Measurements from ENCODE around the gene TM2D3. TPM values are rescaled to one million over a fixed set of nuclear protein-coding genes. Genes with fewer than 3 reads are reported as not detected.
A peak's percentile ranks its signal among the peaks of the same experiment; 100 is the strongest.

TM2D3 gene
- total and polyA plus RNA-seq, 4 donors = 22.0 to 44.1 (median 37.9) TPM

GRCh38 chr15:101657968-101658784 is 6.0 kb upstream of the TM2D3 start:
- Histone ChIP-seq H3K27ac (ENCODE audit: low read depth in 1 of 2, low read length in 2 of 2) (no peak overlapping the region), H3K4me3 (ENCODE audit: low read depth in 1 of 3, low read length in 3 of 3) (no peak overlapping the region), H3K4me1 (ENCODE audit: control insufficient read depth in 4 of 4, insufficient read depth in 4 of 4, low read length in 3 of 4) (peaks cover 0 to 4% (median 1%) of the 10 kb centered on the region in 4 donors), H3K9ac (ENCODE audit: low read depth in 1 of 2, low read length in 2 of 2) (no peak overlapping the region), H3K36me3 (ENCODE audit: control insufficient read depth in 4 of 4, insufficient read depth in 3 of 4, low read depth in 1 of 4, low read length in 3 of 4) (peaks cover 0 to 10% (median 5%) of the 10 kb centered on the region in 4 donors), H3K9me3 (ENCODE audit: control insufficient read depth in 4 of 4, low read length in 3 of 4) (no peaks in the 10 kb centered on the region), H3K27me3 (ENCODE audit: control insufficient read depth in 4 of 4, insufficient read depth in 4 of 4, low read length in 3 of 4) (no peaks in the 10 kb centered on the region)
- TF ChIP-seq YY1 (IDR thresholded peaks at IDR 0.05) (peak; percentile 29), NR2F2 (IDR thresholded peaks at IDR 0.05) (no peak), FOXA1 (IDR thresholded peaks at IDR 0.05) (no peak), HNF4G (IDR thresholded peaks at IDR 0.05) (no peak), RXRA (IDR thresholded peaks at IDR 0.05) (no peak)
- DNase-seq (ENCODE audit: low spot score) = no peak
- WGBS = 69% methylated on average over 9 of the region's 9 CpGs

- WGBS = 91% methylated on average over 10 of the region's 10 CpGs
- no peak for TF ChIP-seq GABPA (IDR thresholded peaks at IDR 0.05 in 1 of 2, conservative IDR thresholded peaks at IDR 0.05 in 1 of 2)
- no peak for TF ChIP-seq HNF4A (conservative IDR thresholded peaks at IDR 0.05)
- no peak for TF ChIP-seq EGR1 (IDR thresholded peaks at IDR 0.05; ENCODE audit: low read depth in 2 of 2)
- TF ChIP-seq REST (IDR thresholded peaks at IDR 0.05) = no peak
- TF ChIP-seq TAF1 (conservative IDR thresholded peaks at IDR 0.05) = no peak
- no peak for TF ChIP-seq SP1 (IDR thresholded peaks at IDR 0.05)
- no peak for TF ChIP-seq NR2F2 (IDR thresholded peaks at IDR 0.05)
- TF ChIP-seq RXRA (IDR thresholded peaks at IDR 0.05) = no peak
- no peak for TF ChIP-seq ATF3 (IDR thresholded peaks at IDR 0.05)
- TF ChIP-seq RAD21 (IDR thresholded peaks at IDR 0.05) = no peak
- TF ChIP-seq MAX (IDR thresholded peaks at IDR 0.05) = no peak
- TF ChIP-seq, protein P1, sequence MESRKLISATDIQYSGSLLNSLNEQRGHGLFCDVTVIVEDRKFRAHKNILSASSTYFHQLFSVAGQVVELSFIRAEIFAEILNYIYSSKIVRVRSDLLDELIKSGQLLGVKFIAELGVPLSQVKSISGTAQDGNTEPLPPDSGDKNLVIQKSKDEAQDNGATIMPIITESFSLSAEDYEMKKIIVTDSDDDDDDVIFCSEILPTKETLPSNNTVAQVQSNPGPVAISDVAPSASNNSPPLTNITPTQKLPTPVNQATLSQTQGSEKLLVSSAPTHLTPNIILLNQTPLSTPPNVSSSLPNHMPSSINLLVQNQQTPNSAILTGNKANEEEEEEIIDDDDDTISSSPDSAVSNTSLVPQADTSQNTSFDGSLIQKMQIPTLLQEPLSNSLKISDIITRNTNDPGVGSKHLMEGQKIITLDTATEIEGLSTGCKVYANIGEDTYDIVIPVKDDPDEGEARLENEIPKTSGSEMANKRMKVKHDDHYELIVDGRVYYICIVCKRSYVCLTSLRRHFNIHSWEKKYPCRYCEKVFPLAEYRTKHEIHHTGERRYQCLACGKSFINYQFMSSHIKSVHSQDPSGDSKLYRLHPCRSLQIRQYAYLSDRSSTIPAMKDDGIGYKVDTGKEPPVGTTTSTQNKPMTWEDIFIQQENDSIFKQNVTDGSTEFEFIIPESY (IDR thresholded peaks at IDR 0.05) = no peak
- TF ChIP-seq YY1 (IDR thresholded peaks at IDR 0.05) = no peak
- no peak for TF ChIP-seq HNF4G (IDR thresholded peaks at IDR 0.05)
- TF ChIP-seq CTCF (IDR thresholded peaks at IDR 0.05; ENCODE audit: low read depth, low read length, missing input control) = no peak
- no peak for TF ChIP-seq FOXA2 (IDR thresholded peaks at IDR 0.05)
- no peak for TF ChIP-seq JUND (IDR thresholded peaks at IDR 0.05)
- Histone ChIP-seq H3K9me3 (ENCODE audit: control insufficient read depth in 4 of 4, low read length in 3 of 4) (no peaks in the 10 kb centered on the region), H3K4me3 (ENCODE audit: low read depth in 1 of 3, low read length in 3 of 3) (no peak overlapping the region), H3K9ac (ENCODE audit: low read depth in 1 of 2, low read length in 2 of 2) (no peak overlapping the region), H3K4me1 (ENCODE audit: control insufficient read depth in 4 of 4, insufficient read depth in 4 of 4, low read length in 3 of 4) (peaks cover 0 to 8% (median 7%) of the 10 kb centered on the region in 4 donors), H3K27me3 (ENCODE audit: control insufficient read depth in 4 of 4, insufficient read depth in 4 of 4, low read length in 3 of 4) (no peaks in the 10 kb centered on the region), H3K36me3 (ENCODE audit: control insufficient read depth in 4 of 4, insufficient read depth in 3 of 4, low read depth in 1 of 4, low read length in 3 of 4) (peaks cover 0 to 10% (median 5%) of the 10 kb centered on the region in 4 donors), H3K27ac (ENCODE audit: low read depth in 1 of 2, low read length in 2 of 2) (no peak overlapping the region)
- DNase-seq (ENCODE audit: low spot score) = no peak
These were observed 5.0 kb upstream of the TM2D3 start for GRCh38 chr15:101657171-101657570.
